IPS DF 19.7 (cell line): ENCODE data around the gene MRPL27.
"Not testable (repeated sequence)": the region's sequence is repeated elsewhere in the genome, so short reads cannot be mapped to it uniquely, and the experiment has no call there.

Experiments used
- DNase-seq: peaks from one replicate; pipeline ENCODE4 v3.0.0-alpha.2; 2013; ENCODE audit warnings: low read depth, low spot score

MRPL27 gene

GRCh38 chr17:50346313-50347116 is 26.5 kb downstream of the MRPL27 start:
- no peak for DNase-seq

GRCh38 chr17:50345432-50346312 is 27.3 kb downstream of the MRPL27 start, which contains the start of gene XYLT2:
Gene XYLT2 (plus strand): TSS chr17:50346126. CDS start chr17:50346141, 15 bp downstream.
- DNase-seq, result no peak

DNA sequence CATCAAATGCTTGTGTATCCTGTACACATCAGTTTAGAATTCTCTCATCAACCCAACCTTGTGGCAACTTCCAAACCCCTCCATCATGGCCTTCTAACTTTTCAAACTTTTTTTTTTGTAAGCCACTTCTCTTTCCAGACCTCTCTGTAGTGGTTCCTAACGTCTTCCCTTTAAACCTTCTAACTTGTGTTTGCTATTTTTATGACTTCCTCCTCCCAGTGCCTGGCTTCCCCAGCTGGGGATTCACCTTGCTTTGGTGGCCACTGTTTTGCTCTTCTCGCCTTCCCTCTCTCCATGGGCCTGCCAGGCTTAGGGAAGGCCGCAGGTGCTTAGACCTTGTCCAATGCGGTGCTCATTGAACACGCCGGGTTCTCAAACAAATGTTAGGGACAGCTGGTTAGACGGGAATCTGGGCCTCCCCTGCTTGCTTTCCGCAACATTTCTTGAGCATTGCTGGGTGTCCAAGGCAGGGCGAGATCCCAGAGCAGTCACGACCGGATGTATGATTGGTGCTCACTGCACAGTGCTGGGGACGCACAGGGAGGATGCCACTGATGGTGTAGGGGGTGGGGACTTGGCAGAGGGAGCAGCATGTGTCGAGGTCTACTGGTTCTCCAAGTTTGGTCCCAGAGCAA is 28.1 kb downstream of the MRPL27 start:
- DNase-seq, result no peak

DNA sequence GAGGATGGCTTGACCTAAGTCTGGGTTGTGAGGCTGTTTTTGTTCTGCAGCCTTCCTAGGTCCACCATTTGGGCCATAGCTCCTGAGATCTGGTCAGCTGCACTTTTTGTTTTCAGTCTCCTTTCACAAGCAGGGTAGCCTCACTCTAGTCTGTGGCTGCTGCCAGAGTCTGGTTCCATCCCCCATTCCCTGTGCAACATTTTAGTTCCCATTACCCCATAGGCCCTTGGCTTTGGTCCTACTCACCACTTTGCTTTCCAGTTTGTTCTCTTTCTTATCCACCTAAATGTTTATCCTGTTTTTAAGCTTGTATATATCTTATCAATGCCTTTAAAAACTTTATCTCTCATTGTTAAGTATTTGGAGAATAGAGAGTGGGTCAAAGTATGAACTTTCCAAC is 33.6 kb downstream of the MRPL27 start:
- DNase-seq, result no peak

DNA sequence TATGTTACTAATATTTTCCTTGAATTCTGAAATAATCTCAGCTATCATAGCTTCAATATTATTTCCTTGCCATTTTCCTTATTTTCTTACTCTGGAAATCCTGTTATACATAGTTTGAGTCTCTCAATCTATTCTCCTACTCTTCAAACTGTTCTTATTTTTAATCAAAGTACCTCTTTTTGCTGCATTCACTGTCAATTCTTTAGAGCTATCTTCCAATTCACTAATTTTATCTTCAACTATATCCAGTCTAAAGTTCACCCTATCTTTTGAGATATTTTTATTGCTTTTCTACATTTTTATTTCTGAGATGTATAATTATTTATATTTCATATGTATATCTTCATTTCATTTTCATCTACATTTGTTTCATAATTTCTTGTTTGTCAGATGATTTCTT is 34.3 kb downstream of the MRPL27 start:
- no peak for DNase-seq

DNA sequence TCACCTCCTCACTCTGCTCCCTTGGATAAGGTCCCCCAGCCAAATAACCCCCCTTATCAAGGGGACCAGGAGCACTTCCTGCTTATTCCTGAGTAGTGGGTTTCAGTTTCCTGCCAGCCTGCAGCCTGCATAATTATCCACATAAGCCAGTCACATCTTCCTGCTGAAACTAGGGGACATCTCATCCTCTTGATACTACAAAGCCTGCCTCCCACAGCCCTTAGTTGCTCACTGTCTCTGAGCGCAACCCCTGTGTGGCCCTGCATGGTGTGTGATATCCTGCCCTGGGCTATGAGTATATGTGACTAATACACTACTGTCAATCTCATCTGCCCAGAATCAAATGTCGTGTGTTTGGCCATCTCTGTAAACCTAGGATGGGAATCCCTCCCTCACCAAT is 35.0 kb downstream of the MRPL27 start:
- no peak for DNase-seq

- DNase-seq, result not testable (repeated sequence)
Measured at GRCh38 chr17:50333291-50334057, 39.5 kb downstream of the MRPL27 start.

GRCh38 chr17:50332196-50332595 is 40.8 kb downstream of the MRPL27 start:
- no peak for DNase-seq

- no peak for DNase-seq
Measured at GRCh38 chr17:50331085-50331791, 41.7 kb downstream of the MRPL27 start.

DNA sequence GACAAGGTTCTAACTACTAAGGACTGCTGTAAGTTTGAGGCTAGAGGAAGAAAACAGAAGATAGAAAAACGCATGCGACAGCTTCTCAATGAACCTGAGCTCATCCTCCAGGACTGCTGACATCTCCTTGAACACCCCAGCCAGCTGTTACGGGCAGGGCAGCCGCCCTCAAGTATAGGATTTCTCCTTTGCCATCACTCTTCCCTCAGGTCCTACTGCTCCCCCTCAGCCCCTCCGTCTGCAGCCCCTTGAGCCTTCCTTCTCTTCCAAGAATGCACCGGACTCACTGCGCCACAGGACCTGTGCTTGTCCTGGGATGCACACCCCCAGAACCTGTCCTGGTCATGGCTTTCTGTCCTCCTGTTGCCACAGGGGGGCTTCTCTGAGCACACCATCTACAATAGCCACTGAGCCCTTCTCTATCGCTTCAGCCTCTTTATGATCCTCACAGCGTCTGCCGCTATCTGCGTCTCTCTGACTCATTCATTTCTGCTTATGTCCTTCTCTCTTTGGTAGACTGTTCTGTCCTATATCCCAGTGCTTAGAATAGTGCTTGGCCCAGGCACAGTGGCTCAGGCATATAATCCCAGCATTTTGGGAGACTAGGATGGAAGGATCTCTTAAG is 42.7 kb downstream of the MRPL27 start:
- no peak for DNase-seq

- DNase-seq, result no peak
Measured at GRCh38 chr17:50329716-50330115, 43.3 kb downstream of the MRPL27 start.

GRCh38 chr17:50328363-50329325 is 44.3 kb downstream of the MRPL27 start:
- no peak for DNase-seq

GRCh38 chr17:50326831-50327364 is 46.1 kb downstream of the MRPL27 start:
- no peak for DNase-seq

DNA sequence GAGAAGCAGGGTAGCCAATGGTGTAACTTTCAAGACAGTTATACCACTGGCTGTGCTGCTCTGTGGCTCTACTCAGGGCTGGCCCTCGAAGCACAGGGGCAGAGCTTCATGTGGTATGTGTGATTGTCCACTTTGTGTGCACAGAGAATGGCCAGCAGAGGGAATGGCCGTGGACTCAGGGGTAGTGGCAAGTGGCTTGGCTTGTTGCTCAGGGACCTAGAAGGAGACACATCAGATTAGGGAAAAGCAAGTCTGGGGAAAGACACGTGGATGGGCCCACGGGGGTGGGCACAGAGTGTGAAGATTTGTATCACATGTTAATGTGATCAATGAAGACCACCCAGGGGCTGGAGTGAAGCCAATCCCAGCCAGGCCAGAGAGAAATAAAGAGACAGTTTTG is 47.1 kb downstream of the MRPL27 start:
- no peak for DNase-seq

DNA sequence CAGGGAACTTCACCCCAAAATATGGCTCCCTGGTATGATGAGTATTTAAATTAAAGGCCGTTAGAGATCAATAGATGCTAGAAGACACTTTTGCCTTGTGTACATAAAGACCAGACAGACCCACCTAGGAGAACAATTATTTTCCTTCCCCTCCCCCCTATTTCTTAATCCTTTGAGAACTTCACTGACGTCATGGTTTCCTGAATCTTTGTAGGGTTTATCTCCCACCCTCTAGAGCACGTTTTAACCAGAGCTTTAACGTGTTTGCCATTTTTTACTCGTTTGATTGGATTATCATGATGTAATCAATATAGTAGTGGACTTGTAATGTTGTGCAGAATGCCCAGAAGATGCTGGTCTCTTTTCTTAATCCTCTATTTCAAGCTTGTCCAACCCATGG is 49.9 kb downstream of the MRPL27 start:
- no peak for DNase-seq

GRCh38 chr17:50322271-50322670 is 50.7 kb downstream of the MRPL27 start:
- DNase-seq, result no peak

DNA sequence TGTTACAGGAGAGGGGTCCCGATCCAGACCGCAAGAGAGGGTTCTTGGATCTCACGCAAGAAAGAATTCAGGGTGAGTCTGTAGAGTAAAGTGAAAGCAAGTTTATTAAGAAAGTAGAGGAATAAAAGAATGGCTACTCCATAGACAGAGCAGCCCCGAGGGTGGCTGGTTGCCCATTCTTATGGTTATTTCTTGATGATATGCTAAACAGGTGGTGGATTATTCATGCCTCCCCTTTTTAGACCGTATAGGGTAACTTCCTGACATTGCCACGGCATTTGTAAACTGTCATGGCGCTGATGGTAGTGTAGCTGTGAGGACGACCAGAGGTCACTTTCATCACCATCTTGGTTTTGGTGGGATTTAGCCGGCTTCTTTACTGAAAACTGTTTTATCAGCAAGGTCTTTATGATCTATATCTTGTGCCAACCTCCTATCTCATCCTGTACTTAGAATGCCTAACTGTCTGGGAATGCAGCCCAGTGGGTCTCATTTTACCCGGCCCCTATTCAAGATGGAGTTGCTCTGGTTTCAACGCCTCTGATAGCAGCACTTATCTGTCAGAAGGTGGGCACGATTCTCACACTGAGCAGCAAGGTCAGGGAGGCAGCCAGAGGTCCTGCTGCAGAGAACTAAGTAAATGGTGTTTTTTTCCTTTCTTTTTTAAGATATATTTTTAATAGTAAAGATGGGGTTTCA is 53.5 kb downstream of the MRPL27 start:
- no peak for DNase-seq
